ENCODE results near the gene PKNOX1.

DNA sequence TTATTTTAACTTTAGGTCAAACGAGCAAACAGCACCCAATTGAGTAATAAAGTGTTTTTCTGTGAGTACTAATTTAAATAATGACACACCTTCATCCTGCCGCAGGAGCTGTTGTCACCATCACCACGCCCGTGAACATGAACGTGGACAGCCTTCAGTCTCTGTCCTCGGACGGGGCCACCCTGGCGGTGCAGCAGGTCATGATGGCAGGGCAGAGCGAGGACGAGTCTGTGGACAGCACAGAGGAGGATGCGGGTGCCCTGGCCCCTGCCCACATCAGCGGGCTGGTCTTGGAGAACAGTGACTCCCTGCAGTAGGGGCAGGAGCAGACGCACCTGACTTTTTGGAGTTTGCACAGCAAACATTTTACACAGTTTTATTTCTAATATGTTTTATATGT lies 55.4 kb downstream of the PKNOX1 start:
- TF ChIP-seq, protein P1, sequence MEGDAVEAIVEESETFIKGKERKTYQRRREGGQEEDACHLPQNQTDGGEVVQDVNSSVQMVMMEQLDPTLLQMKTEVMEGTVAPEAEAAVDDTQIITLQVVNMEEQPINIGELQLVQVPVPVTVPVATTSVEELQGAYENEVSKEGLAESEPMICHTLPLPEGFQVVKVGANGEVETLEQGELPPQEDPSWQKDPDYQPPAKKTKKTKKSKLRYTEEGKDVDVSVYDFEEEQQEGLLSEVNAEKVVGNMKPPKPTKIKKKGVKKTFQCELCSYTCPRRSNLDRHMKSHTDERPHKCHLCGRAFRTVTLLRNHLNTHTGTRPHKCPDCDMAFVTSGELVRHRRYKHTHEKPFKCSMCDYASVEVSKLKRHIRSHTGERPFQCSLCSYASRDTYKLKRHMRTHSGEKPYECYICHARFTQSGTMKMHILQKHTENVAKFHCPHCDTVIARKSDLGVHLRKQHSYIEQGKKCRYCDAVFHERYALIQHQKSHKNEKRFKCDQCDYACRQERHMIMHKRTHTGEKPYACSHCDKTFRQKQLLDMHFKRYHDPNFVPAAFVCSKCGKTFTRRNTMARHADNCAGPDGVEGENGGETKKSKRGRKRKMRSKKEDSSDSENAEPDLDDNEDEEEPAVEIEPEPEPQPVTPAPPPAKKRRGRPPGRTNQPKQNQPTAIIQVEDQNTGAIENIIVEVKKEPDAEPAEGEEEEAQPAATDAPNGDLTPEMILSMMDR (conservative IDR thresholded peaks at IDR 0.05; ENCODE audit: low read length): no peak
- TF ChIP-seq EZH2phosphoT487 (IDR thresholded peaks at IDR 0.05; ENCODE audit: borderline replicate concordance): no peak
